SU-DHL-6 (cell line): ENCODE data around the gene TC2N.

ENCODE experiments used
- H2AFZ ChIP-seq: fragments of 200-600 bp; sonication (generic); 2 replicates; pipeline ENCODE4 v1.6.1; 2014; ENCODE audit warnings: low read depth, mild to moderate bottlenecking, moderate library complexity, mixed read lengths, antibody characterized with exemption, low read length; ENCODE audit not compliant: severe bottlenecking
- H3F3A ChIP-seq: fragments of 200-600 bp; shearing (Covaris generic); 2 replicates; pipeline ENCODE4 v1.6.0; 2016; ENCODE audit warnings: antibody characterized with exemption, mild to moderate bottlenecking; ENCODE audit not compliant: insufficient read depth
- H3K27ac ChIP-seq: fragments of 200-600 bp; sonication (generic); 2 replicates; pipeline ENCODE4 v1.5.1; 2016; ENCODE audit warnings: low read depth, mild to moderate bottlenecking, low read length, moderate library complexity, mixed read lengths
- H3K27me3 ChIP-seq: fragments of 200-600 bp; sonication (generic), shearing (Covaris generic); 2 replicates; pipeline ENCODE4 v1.6.0; 2014; ENCODE audit warnings: mild to moderate bottlenecking, low read length
- H3K36me3 ChIP-seq: fragments of 200-600 bp; sonication (generic); 2 replicates; pipeline ENCODE4 v1.6.1; 2014; ENCODE audit warnings: mild to moderate bottlenecking, low read length, mixed read lengths
- H3K4me2 ChIP-seq: fragments of 300-600, 200-600 bp; shearing (Covaris generic), sonication (generic); 2 replicates; pipeline ENCODE4 v1.6.0; 2014; ENCODE audit warnings: low read length, low read depth, mild to moderate bottlenecking; ENCODE audit not compliant: poor library complexity, severe bottlenecking
- H3K4me3 ChIP-seq: fragments of 200-600 bp; sonication (generic); 2 replicates; pipeline ENCODE4 v1.5.1; 2014; ENCODE audit warnings: antibody characterized with exemption, low read length, mild to moderate bottlenecking, mixed read lengths; ENCODE audit not compliant: insufficient read depth, poor library complexity, severe bottlenecking
- H3K79me2 ChIP-seq: fragments of 200-600 bp; sonication (generic); 2 replicates; pipeline ENCODE4 v1.6.1; 2014; ENCODE audit warnings: mild to moderate bottlenecking, low read length, moderate library complexity; ENCODE audit not compliant: insufficient read depth
- H3K9ac ChIP-seq: fragments of 200-600 bp; sonication (generic); 2 replicates; pipeline ENCODE4 v1.7.0; 2014; ENCODE audit warnings: mild to moderate bottlenecking, low read length
- H3K9me2 ChIP-seq: fragments of 200-600 bp; sonication (generic); replicated peaks from 2 replicates; pipeline ENCODE4 v1.6.1; 2014; ENCODE audit warnings: low read length; ENCODE audit not compliant: insufficient read depth
- H3K9me3 ChIP-seq: fragments of 200-600 bp; sonication (generic); 2 replicates; pipeline ENCODE4 v1.6.1; 2014; ENCODE audit warnings: low read length, mixed read lengths; ENCODE audit not compliant: insufficient read depth
- H4K20me1 ChIP-seq: fragments of 200-600 bp; sonication (generic); 2 replicates; pipeline ENCODE4 v1.6.1; 2014; ENCODE audit warnings: low read depth, mild to moderate bottlenecking, antibody characterized with exemption, low read length, moderate library complexity, mixed read lengths
- CTCF ChIP-seq: fragments of 200-600 bp; sonication (generic); IDR thresholded peaks from one replicate; pipeline ENCODE4 v1.5.1; 2017; ENCODE audit warnings: antibody characterized with exemption, mild to moderate bottlenecking, low read length, moderate library complexity; ENCODE audit not compliant: insufficient read depth, poor library complexity, severe bottlenecking
- EZH2phosphoT487 ChIP-seq: fragments of 200-600 bp; sonication (generic), shearing (Covaris generic); conservative IDR thresholded peaks from 2 replicates; pipeline ENCODE4 v1.6.1; 2018; ENCODE audit warnings: mild to moderate bottlenecking, antibody characterized with exemption, low read length, moderate library complexity, mixed read lengths

The TC2N gene

GRCh38 chr14:91841065-91841464, 26.3 kb downstream of the TC2N start:
- Histone ChIP-seq H3K27ac (no peak overlapping the region), H3K36me3 (no peaks in the 10 kb centered on the region), H3K9me2 (no peaks in the 10 kb centered on the region), H4K20me1 (no peaks in the 10 kb centered on the region), H3K4me2 (no peak overlapping the region), H3K9ac (no peak overlapping the region), H3K79me2 (no peaks in the 10 kb centered on the region), H3F3A (no peaks in the 10 kb centered on the region), H3K4me3 (no peak overlapping the region), H2AFZ (no peak overlapping the region), H3K9me3 (0 out of 2 replicates have a peak, but pooled peaks cover 4% of the 10 kb centered on the region), H3K27me3 (no peaks in the 10 kb centered on the region)
- TF ChIP-seq CTCF (no peak), EZH2phosphoT487 (no peak)

- no peak for TF ChIP-seq EZH2phosphoT487
- TF ChIP-seq CTCF, result no peak
- no peaks in the 10 kb centered on the region for H3K9me2 ChIP-seq
- no peaks in the 10 kb centered on the region for H3F3A ChIP-seq
Measured at GRCh38 chr14:91839749-91840148, 27.6 kb downstream of the TC2N start.

GRCh38 chr14:91837076-91837475, 30.3 kb downstream of the TC2N start:
- H3F3A ChIP-seq, result no peaks in the 10 kb centered on the region
- H3K36me3 ChIP-seq, result no peaks in the 10 kb centered on the region
- H3K4me2 ChIP-seq, result peak overlapping the region; percentile 91
- TF ChIP-seq CTCF, result no peak
- no peak for TF ChIP-seq EZH2phosphoT487
- H3K27ac ChIP-seq, result no peak overlapping the region
- no peaks in the 10 kb centered on the region for H4K20me1 ChIP-seq
- H3K9me3 ChIP-seq, result 0 out of 2 replicates have a peak, but pooled peaks cover 4% of the 10 kb centered on the region
- H3K4me3 ChIP-seq, result peak overlapping the region; percentile 68
- H3K9me2 ChIP-seq, result no peaks in the 10 kb centered on the region
- peak overlapping the region; percentile 48 for H3K9ac ChIP-seq
- no peaks in the 10 kb centered on the region for H3K27me3 ChIP-seq
- H2AFZ ChIP-seq, result peak overlapping the region; percentile 93
- H3K79me2 ChIP-seq, result no peaks in the 10 kb centered on the region

More at GRCh38 chr14:91839749-91840148, 27.6 kb downstream of the TC2N start:
- H3K4me3 ChIP-seq, result no peak overlapping the region
- H3K9ac ChIP-seq, result no peak overlapping the region
- no peaks in the 10 kb centered on the region for H3K36me3 ChIP-seq
- H3K27me3 ChIP-seq, result no peaks in the 10 kb centered on the region
- no peak overlapping the region for H2AFZ ChIP-seq
- H3K4me2 ChIP-seq, result no peak overlapping the region
- no peak overlapping the region for H3K27ac ChIP-seq
- 0 out of 2 replicates have a peak, but pooled peaks cover 4% of the 10 kb centered on the region for H3K9me3 ChIP-seq
- no peaks in the 10 kb centered on the region for H4K20me1 ChIP-seq
- no peaks in the 10 kb centered on the region for H3K79me2 ChIP-seq
